ELR (cell line): ENCODE measurements around the gene HMOX2.

Experiments
- DNase-seq: peaks from one replicate; pipeline ENCODE4 v3.0.0-alpha.2; 2015; ENCODE audit warnings: low read depth

Gene HMOX2

GRCh38 chr16:4525069-4525468 is 48.9 kb downstream of the HMOX2 start:
- no peak for DNase-seq

DNA sequence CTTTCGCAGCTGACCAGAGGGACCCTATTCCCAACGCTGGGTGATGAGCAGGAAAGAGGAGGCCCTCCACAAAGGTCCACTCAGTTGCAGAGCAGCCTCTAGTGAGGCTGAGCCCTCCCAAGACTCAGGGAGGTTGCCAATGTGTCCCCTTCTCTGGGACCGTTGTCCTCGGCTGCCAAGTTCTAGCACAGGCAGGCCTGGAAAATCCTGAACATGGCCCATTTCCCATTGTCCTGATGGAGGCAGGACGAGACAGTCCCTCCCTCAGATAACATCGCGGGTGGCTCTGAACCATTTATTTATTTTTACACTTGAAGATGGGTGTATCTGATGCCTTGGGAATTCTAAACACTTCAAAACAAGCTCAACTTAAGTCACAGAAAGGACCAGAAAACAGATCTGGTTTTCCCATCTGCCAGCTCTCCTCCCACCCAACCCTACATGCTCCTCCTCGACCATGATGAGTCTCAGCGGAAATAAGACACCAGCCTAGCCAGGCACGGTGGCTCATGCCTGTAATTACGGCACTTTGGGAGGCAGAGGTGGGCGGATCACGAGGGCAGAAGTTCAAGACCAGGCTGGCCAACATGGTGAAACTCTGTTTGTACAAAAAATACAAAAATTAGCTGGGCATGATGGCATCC is 49.6 kb downstream of the HMOX2 start:
- no peak for DNase-seq

DNA sequence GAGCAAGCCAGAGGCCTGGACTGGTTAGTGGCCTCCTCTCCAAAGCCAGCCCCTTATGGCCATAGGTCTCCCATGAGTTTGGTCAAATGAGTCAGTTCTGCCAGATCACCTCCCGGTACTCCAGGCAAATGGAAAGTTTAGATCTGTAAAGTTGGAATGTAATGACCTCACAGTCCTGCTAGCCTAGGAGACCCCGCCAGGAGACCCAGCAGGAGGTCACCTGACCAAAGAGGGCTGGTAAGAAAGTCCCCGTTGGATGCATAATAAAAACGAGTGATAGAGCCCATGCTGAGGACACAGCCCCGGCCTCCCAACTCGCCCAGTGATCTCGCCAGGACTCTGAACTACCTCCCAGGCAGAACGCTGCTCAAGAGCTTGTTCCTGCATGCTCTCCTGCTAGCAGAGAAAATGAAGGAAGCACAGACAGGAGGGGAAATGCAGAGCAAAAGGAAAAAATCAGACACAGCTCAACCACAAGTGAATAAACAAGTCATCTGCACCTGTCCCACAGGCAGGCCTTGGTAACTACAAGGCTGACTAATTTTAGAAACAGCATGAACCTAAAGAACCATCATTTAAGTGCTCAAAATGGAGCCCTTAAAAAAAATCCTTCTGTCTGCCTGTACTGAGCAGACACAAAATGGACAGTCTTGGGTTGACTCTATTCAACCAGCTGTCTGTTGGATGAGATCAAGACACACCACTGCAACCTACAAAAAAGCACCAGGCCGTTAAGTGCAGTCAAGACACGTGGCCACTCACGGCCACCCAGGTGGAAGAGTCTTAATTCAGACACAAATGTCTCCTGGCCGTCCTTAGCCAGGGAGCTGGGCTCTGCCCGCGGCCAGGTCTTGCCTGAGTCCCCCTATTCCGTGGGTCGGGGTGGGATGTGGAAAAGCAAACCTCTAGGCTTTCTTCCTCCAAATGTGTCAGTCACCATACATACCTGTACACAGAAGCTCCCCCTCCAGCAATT is 53.2 kb downstream of the HMOX2 start:
- DNase-seq = peak; percentile 43

DNA sequence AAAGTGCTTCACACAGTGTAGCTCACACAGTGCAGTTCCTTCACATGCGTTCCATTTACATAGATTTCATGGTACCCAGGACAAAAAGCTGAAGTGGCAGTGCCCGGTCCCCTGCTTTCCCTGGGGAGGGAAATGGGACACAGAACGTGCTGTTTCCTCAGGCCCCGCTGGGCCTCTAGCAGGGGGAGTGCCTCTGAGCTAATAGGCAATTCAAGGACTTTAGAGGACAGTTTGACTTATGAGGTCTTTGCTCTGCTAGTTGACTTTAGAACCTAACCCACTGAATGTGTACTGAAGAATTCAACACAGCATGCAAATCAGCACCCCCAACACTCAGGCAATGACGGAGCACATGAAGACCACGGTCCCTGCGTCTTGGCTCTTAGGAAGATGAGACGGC is 55.6 kb downstream of the HMOX2 start:
- no peak for DNase-seq

GRCh38 chr16:4532238-4532637 is 56.0 kb downstream of the HMOX2 start:
- DNase-seq = no peak

GRCh38 chr16:4533490-4533889 is 57.3 kb downstream of the HMOX2 start:
- no peak for DNase-seq

GRCh38 chr16:4534151-4534790 is 58.1 kb downstream of the HMOX2 start:
- DNase-seq = no peak

DNA sequence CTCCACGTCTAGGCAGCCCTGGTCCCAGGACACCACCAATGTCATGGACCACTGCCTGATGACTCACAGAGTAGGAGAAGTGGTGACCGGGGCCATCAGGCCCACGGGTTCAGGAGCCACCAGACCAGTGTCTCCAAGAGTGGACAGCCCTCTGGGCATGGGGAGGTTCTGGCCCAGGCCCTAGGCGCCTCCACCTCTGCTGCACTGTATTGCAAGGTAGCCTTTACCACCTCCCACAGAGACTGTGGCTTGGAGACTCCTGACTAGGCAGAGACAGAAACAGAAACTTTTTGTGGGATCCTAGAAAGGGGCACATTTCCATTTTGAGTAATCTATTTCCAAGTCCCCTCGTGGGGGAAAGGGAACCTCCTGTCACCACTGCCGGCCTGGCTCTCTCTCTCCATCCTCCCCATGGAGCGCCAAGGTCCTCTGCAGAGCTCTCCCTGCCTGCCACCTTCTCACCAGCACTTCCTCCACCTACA is 59.5 kb downstream of the HMOX2 start:
- DNase-seq = no peak

DNA sequence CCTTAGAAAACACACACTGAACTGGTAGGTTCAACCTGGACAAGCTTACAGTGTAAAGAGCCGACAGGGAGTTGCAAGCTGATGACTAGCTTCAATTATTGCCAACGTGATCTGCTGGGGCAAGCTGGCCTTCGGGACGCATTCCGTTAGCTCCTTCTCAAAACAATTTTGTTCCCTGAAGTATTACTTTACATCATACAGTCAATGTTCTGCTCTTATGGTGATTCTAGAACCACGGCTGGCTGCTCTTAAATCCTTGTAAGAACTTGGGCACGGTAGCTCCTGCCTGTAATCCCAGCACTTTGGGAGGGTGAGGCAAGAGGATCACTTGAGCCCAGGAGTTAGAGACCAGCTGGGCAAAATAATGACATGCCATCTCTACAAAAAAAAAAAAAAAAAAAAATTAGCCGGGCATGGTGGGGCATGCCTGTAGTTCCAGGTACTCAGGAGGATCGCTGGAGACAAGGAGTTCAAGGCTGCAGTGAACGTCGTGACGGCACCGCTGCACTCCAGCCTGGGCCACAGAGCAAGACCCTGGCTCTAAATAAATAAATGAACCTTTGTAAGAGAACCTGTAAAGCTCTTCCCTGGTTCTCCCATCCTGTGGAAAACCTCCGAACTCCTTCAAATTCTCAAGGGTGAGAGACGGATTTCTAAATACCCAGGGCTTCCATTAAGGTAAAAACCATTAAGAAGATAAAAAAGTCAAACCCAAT is 60.4 kb downstream of the HMOX2 start:
- DNase-seq = no peak

DNA sequence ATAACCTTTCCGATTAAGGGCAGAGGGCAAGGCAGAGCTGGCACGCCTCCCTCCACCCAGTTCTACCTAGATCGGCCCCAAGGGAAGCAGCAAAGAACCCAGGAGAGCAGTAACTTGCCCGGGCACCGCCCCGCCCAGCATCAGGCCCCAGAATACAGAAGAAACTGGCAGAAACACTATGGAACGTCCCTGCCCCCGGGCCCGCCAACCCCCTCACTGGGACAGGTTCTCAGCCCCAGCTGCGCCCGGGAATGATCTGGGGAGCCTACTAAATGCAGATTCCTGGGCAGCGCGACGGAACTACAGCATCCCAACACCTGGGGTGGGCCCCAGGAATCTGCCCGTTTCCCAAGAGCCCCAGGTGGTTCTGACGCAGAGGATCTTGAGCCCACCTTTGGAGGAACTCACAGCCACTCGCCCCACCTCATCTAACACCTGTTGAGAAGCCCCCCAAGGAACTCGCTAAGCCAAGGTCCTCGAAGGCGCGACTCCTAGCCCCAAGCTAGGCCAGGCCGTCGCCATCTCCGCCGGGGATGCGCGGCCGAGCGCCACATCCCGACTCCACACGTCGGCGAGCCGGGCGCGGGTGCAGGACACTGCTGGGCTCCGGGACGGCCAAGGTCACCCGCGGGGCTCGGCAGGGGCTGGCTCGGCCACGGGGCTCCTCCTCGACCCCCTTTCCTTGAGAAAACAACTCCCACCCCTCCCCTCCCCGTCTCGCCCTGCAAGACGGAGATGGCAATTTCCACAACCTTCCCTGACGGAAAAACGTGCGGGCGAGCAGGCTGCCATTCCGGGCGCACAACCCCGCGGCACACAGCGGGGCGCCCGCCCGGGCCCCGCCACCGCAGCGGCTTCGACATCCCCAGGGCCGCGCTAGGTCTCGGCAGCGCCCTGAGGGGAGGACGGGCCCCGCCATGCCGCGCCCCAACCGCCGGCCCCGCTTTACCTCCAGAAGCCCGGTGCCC is 61.5 kb downstream of the HMOX2 start:
- peak; percentile 36 for DNase-seq

DNA sequence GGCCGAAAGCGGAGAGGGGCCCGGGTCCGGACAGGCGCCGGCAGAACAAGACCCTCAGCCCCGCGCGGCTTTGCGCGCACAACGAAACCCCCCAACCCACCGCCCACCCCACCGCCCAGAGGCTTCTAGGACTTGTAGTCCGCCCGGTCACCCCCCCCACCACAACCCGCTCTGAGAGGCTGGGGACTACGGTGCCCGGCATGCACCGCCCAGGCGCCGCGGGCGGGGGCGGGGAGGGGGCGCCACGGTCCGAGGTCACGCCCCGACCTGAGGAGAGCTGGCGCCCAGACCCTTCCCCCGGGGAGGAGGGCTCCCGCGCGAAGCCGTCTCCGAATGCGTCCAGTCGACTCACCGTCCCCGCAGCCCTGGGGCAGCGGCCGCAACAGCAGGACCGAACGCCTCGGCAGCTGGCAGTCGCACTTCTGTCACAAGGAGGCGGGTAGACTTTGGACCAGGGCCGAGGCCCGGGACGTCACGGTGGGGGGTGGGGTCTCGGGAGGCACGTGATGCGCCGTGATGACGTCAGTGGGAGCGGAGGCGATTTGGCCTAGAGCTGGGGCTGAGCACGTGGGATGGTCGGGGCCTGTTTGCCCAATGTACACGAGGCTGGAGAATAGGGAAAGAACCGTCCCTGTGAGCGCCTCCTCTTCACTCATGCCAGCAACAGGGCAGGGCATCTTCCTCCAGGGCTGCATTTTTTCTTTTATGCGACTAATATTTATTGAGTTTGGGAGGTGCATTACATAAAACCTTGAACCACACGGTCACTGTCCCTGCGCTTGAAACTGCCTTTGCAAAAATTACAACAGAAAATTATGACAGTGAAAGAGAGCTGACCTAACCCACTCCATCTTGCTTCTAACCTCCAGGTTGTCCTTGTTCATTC is 62.4 kb downstream of the HMOX2 start, which contains the start of gene CDIP1:
Gene CDIP1, minus strand, starts transcription at position 424 of the 886 bp plus-strand sequence. CDS start 24,643 bp downstream, outside the sequence.
- peak; percentile 94 for DNase-seq

- no peak for DNase-seq
These were observed 63.6 kb downstream of the HMOX2 start for GRCh38 chr16:4539716-4540284.

GRCh38 chr16:4544473-4544872 is 68.3 kb downstream of the HMOX2 start:
- DNase-seq = no peak

DNA sequence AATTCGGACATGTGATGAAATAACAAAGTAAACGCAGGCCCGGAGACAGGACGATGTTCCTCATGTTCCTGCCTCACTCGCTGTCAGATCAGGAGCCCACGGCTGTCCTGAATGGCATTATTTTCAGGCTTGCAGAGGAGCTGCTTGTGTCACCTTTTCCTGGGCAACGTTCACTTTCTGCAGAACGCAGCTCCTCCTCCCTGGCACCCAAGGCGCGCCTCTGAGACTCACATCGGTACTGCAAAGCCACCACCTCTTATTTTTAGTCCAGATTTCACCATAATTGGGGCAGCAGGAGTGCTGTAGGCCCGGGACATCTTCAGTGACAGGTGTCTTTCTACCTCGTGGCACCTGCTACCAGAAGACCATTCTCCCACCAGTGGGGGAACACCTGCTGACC is 71.9 kb downstream of the HMOX2 start:
- DNase-seq = no peak

- DNase-seq = no peak
These were observed 74.4 kb downstream of the HMOX2 start for GRCh38 chr16:4550591-4550990.

DNA sequence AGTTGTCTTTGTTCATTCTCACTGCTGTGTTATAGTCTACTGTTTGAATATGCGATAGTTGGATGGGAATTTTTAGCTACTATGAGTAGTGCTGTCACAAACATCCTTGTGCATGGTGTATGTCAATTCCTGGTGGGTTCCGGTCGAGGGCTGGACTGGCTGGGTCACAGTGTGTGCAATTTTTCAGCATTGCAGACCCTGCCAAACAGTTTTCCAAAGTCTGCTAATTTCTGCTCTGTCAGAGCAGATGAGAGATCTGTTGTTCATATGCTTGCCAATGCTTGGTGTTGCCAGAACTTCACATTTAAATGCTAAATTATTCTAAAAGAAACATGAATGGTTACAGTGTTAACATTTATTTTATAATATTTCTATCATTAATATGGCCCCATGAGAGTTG is 76.3 kb downstream of the HMOX2 start:
- no peak for DNase-seq

DNA sequence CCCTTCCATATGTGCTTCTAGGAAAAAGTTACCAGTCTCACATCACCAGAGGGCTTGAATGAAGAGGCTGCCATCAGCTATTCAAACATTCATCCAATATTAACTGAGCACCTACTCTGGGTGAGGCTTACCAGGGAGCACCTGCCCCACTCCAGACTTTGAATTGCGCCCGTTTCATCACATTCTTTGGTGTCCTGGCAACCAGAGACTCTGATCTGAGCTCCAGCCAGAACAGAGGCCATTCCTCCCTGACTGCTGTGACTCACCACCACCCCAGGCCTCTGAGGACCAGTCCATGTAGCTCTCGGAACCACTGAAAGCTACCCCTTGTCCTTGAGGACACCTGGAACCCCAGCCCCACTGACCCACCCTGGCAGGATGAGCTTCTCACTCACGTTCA is 79.9 kb downstream of the HMOX2 start, which contains the start of gene C16orf96:
Gene C16orf96, plus strand, starts transcription at position 229 of the 400 bp plus-strand sequence. Its CDS starts 150 bp downstream, at position 379.
- no peak for DNase-seq

GRCh38 chr16:4556580-4556979 is 80.4 kb downstream of the HMOX2 start:
- DNase-seq = no peak

GRCh38 chr16:4557973-4558372 is 81.8 kb downstream of the HMOX2 start:
- DNase-seq = no peak
